GM13977 (cell line): Measurements from ENCODE around the gene CMTR1.

ENCODE experiments used
- DNase-seq: peaks from one replicate; pipeline ENCODE4 v3.0.0; 2012; ENCODE audit warnings: low spot score
- CTCF ChIP-seq: IDR thresholded peaks from 2 replicates; pipeline ENCODE4 v1.5.1; 2012; ENCODE audit warnings: mild to moderate bottlenecking, control low read depth; ENCODE audit not compliant: insufficient read depth; ENCODE audit errors: extremely low read depth, missing control alignments
- in situ Hi-C: fragments of 300-500 bp; cut with MboI; formaldehyde crosslinking; loops from one replicate; pipeline ENCODE4 v1.12.0; 2022; ENCODE audit warnings: low sequenced_read_pairs, low pct_unique_long_range_greater_than_20kb, mixed read lengths, inconsistent platforms; ENCODE audit not compliant: unreplicated experiment

The CMTR1 gene

DNA sequence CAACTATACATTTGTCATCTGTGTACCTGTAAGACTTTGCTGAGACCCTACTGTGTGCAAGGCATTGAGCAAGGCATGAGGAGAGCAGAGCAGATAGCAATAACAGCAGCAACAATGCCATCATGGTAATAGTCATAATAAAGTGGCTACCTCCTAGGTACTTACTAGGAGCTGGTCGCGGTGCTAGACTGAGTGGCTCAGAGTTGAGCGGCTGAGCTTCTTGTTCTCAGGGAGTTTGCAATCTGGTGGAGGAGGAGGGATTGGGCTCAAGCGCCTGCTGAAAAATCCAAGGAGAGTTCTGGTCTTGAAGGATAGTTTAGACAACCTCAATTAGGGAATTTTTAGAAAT lies 91.9 kb downstream of the CMTR1 start:
- in situ Hi-C loops = no loop called here
- no peak for TF ChIP-seq CTCF
- no peak for DNase-seq

DNA sequence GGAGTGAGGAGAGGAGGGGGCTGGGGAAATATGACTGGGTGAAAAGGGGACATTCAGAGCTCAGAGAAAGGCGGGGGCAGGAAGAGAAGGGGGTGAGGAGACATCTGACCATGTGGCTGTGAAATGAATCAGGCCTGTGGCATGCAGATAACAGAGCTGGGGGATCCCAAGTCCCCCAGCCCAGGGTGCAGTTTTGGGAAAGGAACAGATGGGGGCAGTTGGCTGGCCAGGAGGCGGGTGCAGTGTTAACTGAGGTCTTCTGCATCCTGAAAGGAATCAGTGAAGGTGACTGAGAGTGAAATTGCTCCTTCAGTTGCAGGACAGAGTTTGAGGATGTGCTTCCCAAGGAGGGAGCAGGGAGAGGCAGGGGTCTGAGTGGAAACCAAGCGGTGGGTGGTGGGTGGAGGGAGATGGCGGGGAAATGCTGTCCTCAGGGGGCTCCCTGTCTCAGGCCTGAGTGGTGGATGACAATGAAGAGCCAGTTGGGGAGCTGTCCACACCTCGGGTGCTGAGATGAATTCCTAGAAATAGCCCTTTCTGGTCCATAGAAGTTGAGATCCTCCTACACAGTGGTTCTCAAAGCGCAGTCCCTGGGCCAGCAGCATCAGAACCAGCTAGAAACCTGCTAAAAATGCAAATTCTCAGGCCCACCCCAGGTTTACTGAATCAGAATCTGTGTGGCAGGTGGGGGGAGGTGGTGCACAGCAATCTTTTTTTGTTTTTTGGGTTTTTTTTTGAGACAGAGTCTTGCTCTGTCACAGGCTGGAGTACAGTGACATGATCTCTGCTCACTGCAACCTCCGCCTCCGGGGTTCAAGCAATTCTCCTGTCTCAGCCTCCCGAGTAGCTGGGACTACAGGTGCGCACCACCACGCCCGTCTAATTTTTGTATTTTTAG lies 92.7 kb downstream of the CMTR1 start:
- peak; percentile 55 for DNase-seq
- in situ Hi-C loops = no loop called here

DNA sequence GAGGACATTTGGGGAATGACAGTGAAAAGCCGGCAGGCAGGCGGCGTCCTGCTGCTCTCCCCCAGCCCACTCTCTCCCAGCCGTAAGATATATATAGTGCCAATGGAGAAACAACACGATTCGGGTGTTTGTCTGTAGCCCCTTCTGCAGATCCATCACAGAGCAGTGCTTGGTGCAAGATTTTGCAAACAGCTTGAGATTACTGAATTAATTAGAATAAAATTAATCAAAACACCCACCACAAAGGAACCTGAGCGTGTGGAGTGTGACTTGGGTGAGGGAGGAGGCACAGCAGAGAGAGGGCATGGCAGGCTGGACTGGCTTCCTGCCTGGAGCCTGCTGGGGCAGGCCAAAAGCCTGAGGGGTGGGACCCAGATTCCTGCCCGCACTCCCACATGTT lies 95.5 kb downstream of the CMTR1 start:
- in situ Hi-C loops = no loop called here
- no peak for TF ChIP-seq CTCF
- no peak for DNase-seq

More for the DNA sequence above, 92.7 kb downstream of the CMTR1 start:
- TF ChIP-seq CTCF = no peak

DNA sequence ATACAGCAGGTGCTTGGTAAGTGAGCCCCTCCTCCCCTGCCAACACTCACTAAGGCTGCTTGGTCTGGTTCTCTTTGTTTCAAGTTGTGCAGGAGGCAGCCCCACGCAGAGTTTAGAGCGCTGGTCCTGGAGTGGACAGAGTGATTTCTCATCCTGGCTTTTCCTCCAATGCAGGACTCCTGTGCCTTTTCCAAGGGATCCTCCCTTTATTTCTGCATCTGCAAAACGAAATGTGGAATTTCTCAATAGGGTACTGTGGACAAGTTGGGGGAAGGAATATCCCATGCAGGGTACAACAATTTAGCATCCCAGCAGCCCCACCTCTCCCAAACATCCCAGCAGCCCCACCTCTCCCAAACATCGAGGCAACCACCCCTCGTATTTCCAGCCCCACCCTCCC lies 97.3 kb downstream of the CMTR1 start:
- no peak for TF ChIP-seq CTCF
- DNase-seq = no peak
- in situ Hi-C loops = no loop called here

DNA sequence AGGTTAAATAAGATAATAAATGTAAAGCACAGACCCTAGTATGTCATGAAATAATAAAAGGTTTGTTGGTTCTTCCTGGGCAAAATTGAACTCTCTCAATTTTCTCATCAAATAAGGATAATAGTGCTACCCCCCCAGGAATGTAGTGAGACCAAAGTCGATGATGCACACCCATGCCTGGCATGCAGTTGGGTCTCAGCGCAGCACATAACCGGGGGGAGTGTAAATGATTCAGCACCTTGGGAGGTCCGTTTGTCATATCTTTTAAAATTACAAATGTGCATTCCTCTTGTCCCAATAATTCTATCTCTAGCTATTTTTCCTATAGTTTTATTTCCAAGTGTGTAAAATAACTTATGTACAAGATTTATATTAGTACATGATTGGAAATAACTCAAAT lies 98.0 kb downstream of the CMTR1 start:
- no peak for TF ChIP-seq CTCF
- in situ Hi-C loops = no loop called here
- DNase-seq = no peak
